ENCODE data around the gene TBC1D5.

TBC1D5 gene

DNA sequence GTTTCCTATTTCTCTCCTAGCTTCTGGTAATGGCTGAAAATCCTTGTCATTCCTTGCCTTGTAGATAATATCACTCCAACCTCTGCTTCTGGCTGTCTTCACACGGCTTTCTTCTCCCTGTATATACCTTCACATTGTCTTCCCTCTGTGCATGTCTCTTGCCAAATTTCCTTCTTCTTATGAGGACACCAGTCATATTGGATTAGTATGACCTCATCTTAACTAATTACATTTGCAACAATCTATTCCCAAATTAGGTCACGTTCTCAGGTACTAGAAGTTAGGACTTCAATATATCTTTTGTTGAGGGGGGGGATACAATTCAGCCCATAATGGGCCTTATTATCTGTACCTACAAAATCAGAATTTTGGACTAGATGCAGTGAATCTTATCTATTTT, 440.3 kb downstream of the TBC1D5 start:
- DNase-seq (ENCODE audit: low spot score) = no peak

DNA sequence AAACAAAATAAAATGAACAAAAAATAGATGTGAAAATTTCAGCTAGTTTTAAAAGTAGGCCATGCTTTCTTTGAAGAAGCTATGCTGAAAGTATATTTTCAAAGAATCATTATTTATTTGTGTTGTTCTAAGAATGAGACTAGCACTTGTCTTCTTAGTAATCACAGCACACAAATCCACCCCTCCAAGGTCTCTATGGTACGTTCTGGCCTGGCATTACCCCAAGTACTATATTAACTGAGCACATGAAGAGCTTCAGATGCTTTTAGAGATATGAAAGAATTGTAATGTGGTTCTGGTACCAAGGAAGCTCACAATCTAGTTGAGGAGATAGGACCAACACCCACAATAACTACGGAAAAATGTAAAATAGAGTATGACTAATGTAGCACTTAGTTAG, 441.2 kb downstream of the TBC1D5 start:
- DNase-seq (ENCODE audit: low spot score) = no peak

DNA sequence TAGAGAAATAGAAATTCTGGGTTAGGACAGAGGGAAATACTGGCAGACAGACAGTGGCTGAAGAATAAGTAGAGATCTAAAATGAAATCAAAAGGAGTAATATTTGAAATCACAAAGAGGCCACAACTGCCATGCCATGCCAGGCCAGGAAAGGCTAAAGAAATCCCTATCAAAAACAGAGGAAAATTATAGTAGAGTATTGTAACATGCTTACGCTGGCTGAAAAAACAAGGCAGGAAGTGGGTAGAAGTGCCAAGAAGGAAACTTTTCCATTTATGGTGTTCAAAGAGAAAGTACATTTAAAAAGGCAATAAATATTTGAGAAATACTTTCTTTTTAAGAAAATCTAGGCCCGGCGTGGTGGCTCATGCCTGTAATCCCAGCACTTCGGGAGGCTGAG, 442.0 kb downstream of the TBC1D5 start:
- DNase-seq (ENCODE audit: low spot score) = no peak

DNA sequence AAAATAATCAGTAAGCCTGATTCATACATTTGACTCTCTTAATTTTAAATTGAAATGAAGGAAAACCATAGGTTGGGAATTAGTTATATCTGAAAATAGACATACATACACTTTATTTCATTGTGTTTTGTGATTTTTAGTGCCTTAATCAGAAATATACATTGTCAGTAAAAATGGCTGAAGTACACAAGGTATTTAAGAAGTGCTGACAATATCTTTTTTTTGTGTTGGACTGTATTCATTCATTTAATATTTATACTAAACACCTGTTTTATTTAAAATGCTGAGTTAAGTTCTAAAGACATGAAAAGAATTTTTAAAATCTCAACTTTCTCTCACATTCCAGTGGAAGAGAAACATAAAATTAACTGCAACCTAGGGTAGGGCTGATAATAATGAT, 444.4 kb downstream of the TBC1D5 start:
- no peak for DNase-seq (ENCODE audit: low spot score)

DNA sequence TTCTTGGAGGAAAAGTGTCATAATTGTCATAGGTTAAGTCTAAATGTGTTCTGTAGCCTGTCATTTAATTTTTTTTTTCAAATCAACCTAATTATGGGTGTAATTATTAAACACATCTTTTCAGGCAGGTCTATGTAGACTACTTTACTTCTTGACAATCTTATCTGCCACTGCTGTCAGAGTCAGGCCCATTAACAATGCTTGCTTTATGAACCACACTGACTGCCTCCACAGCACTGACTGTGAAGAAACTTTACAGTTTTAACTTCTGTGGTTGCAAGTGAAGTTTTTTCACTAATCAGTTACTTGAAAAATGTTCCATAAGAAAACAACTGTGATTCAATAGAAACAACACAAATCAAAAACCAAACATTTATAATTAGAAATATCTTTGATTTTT, 449.9 kb downstream of the TBC1D5 start:
- no peak for DNase-seq (ENCODE audit: low spot score)

DNA sequence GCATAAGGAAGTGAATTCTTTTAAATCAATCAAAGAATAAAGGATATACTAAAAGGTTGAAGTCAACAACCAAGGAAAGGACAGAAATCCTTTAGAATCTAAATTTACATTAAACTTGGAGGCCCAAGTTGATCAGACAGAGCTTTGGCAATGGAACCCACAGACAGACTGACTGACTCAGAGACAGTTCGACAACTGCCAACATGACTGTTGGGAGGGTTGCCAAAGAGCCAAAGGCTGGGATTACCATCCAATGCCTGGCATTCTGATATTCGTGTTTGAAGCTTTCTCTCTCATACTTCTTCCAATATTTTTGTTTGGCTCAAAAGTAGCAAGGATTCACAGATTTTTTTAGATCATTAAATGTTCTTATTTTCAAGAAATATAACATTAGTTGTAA, 451.5 kb downstream of the TBC1D5 start:
- DNase-seq (ENCODE audit: low spot score) = no peak

DNA sequence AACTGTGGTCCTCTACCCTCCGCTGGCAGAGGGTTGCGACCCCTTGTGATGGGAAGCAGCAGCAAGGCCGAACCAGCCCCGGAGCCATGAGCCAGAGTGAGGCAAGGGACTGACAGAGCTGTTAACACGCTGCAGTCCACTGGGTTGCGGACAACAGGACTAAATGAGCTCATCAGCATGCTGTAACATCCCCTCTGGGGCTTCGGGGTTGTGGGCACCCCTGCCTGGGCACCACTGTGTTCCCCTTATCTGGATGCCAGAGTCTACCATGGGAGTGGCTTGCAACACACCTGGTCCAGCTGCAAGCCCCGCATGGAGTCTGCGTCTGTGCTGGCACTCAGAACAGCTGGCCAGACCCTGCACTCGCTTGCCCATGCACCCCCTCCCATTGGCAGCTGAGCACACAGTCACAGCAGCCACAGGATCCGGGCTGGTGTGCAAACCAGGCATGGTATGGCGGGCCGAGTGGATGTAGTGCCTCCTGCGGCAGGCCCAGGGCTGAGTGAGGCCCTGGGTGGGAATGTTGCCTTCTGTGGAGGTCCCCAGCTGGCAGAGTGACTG, 453.5 kb downstream of the TBC1D5 start:
- DNase-seq (ENCODE audit: low spot score) = no peak

DNA sequence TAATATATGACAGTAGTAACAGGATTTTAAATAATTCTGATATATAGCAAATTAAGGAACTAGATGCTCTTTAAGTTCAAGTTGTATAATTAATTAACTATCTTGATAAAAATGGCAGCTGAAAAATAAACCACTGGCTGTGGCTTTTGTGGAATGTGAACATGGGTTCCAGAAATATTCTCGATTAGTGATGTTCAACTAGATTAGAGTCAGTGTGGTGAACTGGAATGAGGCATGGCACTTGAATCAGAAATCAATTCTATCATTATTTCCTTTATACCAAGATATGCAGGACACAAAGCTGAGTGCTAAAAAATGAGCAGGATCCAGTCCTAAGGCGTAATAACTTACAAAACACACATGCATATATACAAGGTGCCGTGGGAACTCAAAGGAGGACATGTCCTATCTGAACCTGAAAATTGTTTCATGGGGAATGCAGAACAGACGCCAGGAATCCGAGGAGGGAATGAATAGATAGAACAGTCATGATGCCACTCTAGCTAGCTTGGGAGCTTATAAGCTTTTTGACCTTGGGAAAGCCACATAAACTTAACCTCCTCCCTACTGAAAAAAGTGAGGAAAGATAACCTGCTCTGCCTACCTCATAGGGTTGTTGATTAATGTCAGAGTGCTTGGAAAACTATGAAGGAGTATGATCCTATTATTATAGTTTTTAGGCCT, 455.3 kb downstream of the TBC1D5 start:
- no peak for DNase-seq (ENCODE audit: low spot score)

DNA sequence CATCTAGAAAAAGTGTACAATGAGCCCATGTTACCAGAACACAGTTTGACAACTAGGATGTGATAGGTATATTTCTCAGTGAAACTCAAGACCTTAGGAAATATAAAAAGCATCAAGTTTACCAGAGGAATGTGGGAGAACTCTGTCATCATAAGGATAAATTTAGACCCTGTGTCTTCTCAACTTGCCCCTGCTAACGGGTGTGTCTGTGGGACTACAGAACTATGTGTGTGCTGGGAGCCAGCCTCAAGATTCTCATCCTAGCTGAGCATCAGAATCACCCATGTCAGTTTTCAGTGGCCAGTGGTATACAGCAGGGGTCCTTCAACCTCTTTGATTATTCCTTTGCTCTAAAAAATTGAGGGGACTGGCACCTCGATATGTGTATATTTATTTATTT, 464.4 kb downstream of the TBC1D5 start:
- no peak for DNase-seq (ENCODE audit: low spot score)

DNA sequence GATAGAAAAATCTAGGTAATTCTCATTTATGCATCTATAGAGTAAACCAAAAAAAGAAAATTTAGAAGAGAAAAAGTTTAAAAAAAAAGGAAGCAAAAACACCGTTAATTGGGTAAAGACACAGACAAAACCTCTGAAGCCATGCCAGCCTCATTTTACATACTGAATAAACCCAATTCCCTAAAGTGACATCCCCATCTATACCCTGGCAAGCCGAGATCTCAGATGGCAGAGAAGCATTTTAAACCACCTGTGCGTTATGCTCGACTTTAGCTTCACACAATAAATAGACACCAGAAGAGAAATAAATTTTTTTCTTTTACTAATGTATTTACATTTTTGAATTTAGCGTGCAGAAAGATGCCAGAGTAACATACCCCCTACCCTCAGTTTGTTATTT, 475.6 kb downstream of the TBC1D5 start:
- no peak for DNase-seq (ENCODE audit: low spot score)

DNA sequence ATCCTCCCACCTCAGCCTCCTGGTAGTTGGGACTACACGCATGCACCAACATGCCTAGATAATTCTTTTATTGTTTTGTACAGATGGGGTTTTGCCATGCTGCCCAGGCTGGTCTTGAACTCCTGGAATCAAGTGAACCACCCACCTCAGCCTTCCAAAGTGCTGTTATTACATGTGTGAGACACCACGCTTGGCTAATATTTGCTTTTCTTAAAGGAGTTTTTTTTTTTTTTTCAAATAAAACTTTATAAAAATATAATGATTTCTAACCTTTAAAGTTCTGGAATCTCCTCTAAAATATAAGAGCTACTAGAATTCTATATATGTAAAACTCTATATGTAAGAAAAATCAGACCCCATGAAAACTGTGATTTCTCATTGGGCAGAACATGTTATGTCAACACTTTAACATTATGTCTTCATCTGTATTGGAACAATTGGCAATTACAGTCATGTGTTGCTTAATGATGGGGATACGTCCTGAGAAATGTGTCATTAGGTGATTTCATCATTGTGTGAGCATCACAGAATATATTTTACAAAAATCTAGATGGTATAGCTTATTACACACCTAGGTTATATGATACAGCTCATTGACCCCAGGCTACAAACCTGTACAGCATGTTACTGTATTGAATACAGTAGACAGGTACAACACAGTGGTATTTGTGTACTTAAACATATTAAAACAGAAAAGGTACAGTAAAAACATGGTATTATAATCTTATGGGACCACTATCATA, 480.6 kb downstream of the TBC1D5 start:
- DNase-seq (ENCODE audit: low spot score) = no peak

DNA sequence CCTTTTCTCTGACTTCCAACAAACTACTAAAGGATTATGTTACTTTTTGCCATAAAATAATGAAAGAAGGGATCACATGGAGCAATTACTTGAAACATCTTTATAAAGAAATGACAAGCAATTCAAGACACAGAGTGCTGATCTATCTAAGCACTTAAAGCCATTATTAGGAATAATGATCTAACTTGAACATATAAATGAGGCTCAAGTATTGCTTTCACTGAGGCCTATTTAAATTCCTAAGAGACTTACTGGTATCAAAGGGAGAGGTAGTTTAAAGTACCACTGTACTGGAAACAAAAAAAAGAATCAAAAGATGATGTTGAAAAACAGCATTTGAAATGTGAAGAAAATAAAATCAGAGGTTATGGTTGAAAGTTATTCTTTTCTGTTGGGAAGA, 482.2 kb downstream of the TBC1D5 start:
- DNase-seq (ENCODE audit: low spot score) = no peak

DNA sequence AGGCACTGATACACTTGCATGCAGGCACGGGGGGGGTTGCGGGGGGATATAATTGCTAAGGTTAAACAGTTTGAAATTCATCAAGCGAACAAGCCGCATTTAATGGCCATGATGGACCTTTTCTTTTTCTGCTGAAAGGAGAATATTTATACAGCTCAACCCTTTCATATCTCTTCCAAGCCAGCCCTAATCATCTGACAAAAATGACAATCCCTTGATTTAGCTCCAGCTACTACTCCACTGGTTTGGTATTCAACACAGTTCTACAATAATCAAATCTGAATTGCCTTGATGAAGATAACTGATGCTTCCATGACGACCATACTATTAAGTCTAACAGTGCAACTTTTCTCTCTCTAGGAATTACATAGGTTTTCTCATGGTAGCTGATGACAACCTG, 482.7 kb downstream of the TBC1D5 start:
- DNase-seq (ENCODE audit: low spot score) = no peak

DNA sequence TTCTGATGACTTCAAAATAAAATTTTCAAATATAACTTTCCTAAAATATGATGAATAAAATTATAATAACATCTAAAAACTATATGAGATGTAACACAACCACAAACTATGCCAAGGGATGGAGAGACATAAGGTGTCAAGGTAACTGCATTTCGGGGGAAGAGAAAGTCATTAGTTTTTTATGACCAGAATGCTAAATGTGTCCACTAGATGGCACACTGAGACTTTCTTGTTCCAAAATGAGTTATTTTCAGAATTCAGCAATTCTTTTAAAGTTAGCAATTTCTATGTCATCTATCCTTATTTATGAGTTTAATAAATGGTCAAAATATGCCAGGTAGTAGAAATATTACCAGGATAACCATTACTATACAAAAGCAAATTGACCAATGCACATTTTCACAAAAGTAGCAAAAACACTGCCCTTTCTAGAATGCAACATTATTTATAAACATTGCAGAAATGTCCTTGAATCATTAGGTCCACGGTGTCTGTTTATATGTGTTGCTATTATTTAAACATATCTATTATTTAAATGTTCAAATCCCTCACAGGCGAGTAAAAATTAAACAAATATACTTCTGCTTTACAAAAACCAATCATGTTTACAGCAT, 483.5 kb downstream of the TBC1D5 start:
- peak; percentile 15 for DNase-seq (ENCODE audit: low spot score)

DNA sequence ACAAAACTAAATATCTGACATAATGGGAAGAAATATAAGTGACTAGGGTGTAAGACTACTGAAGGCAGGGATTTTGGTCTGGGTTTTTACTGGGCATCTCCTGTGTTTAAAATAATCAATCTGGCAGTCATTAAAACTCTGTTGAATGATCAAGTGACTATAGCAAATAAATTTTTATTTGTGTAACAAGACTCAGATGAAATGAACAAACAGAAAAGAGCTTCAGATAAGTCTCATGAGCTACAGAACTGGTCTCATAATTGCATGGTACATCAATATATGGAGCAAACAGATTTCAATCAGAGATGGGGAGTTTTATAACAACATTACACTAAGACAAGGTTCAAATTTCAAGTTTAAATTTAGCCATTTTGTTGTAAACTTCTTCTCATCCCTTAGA, 485.2 kb downstream of the TBC1D5 start:
- no peak for DNase-seq (ENCODE audit: low spot score)

DNA sequence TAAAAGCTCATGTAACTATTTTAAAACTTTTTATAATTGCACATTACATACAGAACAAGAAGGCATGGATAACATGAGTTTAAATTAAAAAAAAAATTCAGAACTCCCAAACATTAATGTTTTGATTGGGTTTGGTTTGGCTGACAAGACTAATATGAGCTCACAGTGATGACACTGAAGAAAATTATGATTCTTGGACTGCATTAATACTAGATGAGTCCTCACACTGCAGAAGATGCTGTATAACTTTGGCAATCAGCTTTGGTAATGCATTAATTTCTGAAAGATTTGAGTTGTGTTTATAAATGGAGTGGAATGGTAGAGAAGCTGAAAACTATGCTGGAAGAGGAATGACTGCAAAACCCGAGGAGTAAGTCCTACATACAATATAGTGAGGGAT, 498.8 kb downstream of the TBC1D5 start:
- no peak for DNase-seq (ENCODE audit: low spot score)

DNA sequence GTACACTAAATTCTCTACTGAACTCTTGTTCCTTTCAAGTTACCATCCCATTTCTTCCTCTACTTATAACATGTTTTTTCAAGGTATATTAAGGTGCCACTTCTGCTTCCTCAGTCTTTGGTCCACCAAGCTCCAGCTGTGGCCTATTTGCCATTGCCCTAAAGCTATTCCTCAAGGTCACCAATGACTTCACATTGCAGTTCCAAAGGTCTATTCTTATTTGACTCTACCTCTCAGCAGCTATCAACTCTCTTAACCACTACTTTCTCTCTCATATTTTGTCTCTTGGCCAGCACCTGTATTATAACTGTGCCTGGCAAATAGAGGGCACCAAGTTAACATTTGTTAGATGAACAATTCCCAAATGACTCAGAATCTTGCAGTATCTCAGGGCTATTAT, 503.0 kb downstream of the TBC1D5 start:
- no peak for DNase-seq (ENCODE audit: low spot score)

DNA sequence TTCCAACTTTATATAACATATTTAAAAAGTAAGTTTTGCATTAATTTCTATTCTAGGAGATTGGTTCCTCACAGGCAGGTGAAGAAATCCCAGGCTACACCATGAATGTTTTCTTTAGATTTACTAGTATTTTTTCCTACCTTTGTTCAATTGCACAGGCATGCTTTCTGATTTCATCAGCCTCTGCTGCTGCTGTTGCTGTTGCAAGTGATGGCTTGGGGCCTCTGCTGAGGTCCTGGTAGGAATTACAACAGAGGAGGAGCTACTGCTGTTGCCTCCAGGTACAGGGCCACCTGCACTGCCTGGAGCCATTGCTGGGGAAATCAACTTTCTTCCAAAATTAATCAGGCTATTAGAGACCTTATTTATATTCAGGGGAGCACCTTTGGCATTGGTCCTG, 504.4 kb downstream of the TBC1D5 start:
- peak; percentile 6 for DNase-seq (ENCODE audit: low spot score)

DNA sequence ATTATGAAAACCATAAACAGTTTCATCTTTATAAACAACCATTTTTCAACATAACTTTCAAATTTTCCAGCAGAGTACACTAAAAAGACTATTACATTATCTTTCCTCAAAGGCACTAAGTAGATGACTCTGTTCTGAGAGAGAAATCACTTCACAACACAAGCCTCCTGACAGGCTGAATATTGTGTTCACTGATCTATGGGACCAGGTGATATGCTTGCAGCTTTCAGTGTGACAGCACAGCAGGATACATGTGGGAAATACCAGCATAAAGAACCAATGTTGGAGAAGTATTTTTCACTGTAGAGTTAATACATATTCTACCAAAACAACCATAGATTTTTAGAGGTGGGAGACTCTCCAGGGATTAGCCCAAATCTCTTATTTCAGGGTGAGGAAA, 507.1 kb downstream of the TBC1D5 start:
- DNase-seq (ENCODE audit: low spot score) = no peak

DNA sequence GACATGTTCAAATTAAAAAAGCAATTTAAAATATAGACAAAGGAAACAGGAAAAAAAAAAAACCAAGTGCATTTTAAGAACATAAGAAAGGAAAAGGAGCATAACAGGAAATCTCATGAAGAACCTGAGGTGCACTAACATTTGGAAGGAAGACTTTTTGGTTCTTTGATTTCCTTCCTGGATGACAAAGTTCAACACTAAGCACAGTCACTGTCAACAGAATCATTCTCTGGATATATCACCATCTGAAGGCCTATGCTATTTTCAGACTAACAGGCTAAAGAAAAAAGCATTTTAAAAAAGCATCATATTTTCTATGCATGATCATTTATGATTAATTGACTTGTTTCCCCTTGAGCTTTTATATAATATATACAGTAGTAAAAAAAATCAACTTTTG, 508.0 kb downstream of the TBC1D5 start:
- no peak for DNase-seq (ENCODE audit: low spot score)

DNA sequence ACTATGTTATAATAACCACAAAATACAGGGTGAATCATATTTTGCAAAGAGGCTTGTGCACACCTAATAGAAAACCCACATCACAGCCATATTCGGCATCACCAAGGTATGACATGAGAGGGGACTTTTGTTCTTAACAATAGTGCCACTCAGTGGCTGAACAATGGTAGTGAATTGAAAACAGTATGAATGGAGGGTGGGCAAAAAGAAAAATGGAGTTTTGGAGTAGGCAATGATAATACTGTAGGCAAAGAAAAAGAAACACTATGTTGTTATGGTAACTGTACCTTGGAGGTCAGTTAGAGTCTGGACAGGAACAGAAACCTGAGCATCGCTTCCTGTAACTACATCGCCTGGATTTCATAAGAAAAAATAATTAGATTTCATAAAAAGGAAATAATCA, 509.0 kb downstream of the TBC1D5 start:
- peak; percentile 89 for DNase-seq (ENCODE audit: low spot score)

DNA sequence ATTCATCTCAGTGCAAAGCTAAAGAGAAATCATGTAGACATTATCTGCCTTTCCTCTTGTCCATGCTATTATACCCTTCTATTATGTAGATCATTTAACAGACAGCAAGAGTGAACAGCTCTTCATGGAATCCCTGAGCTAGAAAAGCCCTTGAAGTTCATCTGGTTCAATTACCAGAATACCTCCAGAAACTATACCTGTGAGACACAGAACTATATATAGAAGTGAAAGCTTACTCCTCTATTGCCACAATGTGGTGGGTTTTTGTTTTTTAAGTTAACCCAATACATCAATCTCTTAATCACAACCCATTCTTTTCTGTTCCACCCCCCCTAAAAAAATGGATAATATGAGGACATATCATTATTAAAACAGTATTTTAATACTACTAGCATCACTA, 510.0 kb downstream of the TBC1D5 start:
- no peak for DNase-seq (ENCODE audit: low spot score)

DNA sequence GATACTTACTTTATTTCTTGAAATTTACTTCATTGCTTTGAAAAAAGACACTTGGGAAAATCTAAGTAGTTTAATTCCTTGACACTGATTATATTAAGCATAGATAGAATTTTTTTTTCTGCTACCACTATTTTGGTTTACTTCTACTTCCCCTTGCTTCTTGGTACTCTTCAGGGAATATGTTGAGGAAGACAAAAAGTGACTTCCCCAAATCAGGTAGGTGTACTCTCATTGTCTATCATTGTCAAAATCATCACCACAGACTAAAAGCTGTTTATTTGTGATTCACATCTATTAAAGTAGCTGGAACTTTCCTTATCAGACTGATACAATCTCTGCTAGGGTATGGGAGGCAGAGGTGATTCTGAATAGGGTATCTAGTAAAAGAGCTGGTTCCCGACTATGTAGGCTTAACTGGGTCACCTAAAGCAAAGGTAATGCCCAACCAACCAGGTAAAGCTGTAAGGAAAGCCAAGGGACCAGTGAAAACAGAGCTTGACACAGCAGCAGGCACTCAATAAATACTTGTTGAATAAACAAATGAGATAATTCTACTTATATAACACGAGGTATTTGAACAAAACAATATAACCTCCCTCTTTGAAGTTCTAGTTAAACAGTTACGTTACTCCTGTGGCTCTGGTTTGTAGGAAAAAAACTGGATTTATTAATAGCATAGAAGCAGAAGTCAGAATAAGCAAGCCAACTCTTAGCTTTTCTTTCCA, 510.7 kb downstream of the TBC1D5 start:
- no peak for DNase-seq (ENCODE audit: low spot score)

All from SW480 (cell line).